ENCODE results near the gene GALNT14.

GALNT14 gene

DNA sequence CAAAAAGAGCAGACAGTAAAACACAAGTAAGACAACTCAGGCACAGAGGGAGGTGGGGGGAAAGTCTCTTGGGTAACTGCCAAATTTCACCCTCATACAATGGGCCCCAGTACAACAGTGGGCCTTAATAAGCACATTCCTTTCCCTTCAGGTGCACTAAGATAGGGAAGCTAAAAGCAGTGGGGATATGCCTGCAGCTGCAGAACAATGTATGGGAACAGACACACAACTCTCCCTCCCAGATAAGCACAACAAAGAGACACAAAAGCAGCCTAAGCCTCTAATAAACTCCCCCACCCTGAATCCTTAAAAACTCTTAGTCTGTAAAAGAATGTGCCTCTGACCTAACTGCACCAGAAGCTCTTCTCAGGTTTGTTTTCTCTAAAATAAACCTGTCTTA lies 24.5 kb downstream of the GALNT14 start:
- no peaks in the 10 kb centered on the region for H3K9me3 Mint-ChIP-seq (ENCODE audit: low read depth)
- H3K4me3 Mint-ChIP-seq = no peak overlapping the region
- no peak overlapping the region for H3K27ac Mint-ChIP-seq
- H3K36me3 Mint-ChIP-seq = no peaks in the 10 kb centered on the region
- no peaks in the 10 kb centered on the region for H3K4me1 Mint-ChIP-seq (ENCODE audit: low read depth)
- peaks cover 9% of the 10 kb centered on the region for H3K27me3 Mint-ChIP-seq

DNA sequence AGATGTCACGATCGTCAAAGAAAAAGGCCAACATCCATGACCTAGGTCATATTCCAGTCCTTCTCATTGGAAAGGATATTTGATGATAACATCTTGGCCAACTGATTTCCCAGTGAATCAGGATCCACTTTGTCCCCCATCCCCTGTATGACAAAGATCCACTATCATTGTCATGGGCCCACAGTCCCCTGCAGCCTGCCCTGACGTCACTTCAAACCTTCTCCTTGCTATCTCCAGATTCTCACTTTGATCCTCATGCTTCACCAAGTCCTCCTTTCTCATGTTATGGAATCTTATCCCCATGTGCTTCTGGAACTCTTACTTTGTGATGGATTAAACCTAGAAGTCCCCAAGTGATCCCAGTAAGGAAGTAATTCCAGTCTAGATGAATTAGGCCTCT lies 25.7 kb downstream of the GALNT14 start:
- Mint-ChIP-seq H3K4me3 (no peak overlapping the region), H3K27ac (no peak overlapping the region), H3K4me1 (ENCODE audit: low read depth) (no peaks in the 10 kb centered on the region), H3K36me3 (no peaks in the 10 kb centered on the region), H3K9me3 (ENCODE audit: low read depth) (no peaks in the 10 kb centered on the region), H3K27me3 (peaks cover 12% of the 10 kb centered on the region)

DNA sequence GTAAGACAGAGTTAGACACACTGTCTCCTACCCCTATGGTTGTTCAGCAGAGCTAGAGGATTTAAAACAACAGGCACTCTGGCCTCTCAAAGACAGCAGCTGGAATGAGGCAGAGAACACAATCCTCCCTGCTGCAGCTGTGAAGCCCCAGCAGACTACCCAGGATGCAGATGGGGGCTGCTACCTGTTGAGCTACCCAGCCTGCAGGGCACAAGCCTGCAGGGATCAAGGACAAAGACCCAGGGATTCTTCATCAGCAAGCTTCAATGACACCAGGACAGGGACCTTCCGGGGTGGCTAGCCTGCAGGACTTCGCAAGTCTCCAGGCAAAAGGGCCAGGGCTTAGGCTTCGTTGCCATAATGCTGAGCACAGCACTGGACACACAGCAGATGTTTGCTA lies 27.2 kb downstream of the GALNT14 start:
- no peak overlapping the region for H3K4me3 Mint-ChIP-seq
- H3K27me3 Mint-ChIP-seq = peaks cover 12% of the 10 kb centered on the region
- no peaks in the 10 kb centered on the region for H3K9me3 Mint-ChIP-seq (ENCODE audit: low read depth)
- no peak overlapping the region for H3K27ac Mint-ChIP-seq
- H3K36me3 Mint-ChIP-seq = no peaks in the 10 kb centered on the region
- H3K4me1 Mint-ChIP-seq (ENCODE audit: low read depth) = no peaks in the 10 kb centered on the region

DNA sequence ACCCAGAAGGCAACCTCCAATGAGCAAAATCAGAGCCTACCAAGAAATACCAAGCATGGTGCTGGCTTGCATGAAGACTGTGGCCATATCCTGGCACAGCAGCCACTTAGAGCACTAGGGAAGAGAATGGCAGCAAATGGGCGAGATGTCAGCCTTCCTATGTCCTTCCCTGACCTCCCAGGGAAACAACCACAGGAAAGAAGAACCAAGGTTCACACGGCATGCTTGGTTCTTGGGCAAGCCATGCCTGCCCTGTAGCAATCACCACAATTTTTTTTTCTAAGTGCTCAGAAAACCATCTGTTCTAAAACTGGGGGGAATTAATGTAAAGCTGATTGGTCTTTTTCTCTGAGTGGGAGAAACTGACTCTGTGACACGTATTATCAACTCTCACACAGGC lies 27.8 kb downstream of the GALNT14 start:
- Mint-ChIP-seq H3K27ac (no peak overlapping the region), H3K9me3 (ENCODE audit: low read depth) (no peaks in the 10 kb centered on the region), H3K27me3 (peaks cover 11% of the 10 kb centered on the region), H3K4me3 (no peak overlapping the region), H3K4me1 (ENCODE audit: low read depth) (no peaks in the 10 kb centered on the region), H3K36me3 (no peaks in the 10 kb centered on the region)

DNA sequence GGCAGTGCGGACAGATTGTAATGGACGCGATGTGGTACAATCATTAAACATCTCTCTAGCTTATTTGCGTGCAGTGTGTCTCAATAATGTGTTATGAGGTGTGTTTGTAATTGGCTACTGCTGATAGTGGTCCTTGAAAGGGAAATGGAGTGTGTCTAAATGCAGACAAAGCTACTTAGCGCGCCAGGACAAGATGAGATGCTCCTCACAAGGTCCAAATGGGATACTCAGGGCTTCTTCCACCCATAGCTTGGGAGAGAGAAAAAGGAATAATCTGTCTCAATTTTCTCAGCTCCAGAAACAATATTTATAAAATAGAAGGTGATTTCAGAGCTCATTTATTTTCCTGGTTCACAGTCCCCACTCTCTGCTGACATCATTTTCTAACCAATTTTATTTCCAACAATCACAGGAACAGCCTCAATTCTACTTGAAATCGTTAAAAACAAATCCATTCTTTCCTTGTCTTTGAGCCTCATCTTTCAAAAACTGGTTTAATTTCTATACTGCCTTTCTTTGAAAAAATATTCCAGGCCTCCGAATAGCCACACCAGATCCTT lies 28.5 kb downstream of the GALNT14 start:
- H3K36me3 Mint-ChIP-seq = no peaks in the 10 kb centered on the region
- no peak overlapping the region for H3K4me3 Mint-ChIP-seq
- H3K27me3 Mint-ChIP-seq = peaks cover 9% of the 10 kb centered on the region
- no peaks in the 10 kb centered on the region for H3K4me1 Mint-ChIP-seq (ENCODE audit: low read depth)
- no peak overlapping the region for H3K27ac Mint-ChIP-seq
- no peaks in the 10 kb centered on the region for H3K9me3 Mint-ChIP-seq (ENCODE audit: low read depth)

DNA sequence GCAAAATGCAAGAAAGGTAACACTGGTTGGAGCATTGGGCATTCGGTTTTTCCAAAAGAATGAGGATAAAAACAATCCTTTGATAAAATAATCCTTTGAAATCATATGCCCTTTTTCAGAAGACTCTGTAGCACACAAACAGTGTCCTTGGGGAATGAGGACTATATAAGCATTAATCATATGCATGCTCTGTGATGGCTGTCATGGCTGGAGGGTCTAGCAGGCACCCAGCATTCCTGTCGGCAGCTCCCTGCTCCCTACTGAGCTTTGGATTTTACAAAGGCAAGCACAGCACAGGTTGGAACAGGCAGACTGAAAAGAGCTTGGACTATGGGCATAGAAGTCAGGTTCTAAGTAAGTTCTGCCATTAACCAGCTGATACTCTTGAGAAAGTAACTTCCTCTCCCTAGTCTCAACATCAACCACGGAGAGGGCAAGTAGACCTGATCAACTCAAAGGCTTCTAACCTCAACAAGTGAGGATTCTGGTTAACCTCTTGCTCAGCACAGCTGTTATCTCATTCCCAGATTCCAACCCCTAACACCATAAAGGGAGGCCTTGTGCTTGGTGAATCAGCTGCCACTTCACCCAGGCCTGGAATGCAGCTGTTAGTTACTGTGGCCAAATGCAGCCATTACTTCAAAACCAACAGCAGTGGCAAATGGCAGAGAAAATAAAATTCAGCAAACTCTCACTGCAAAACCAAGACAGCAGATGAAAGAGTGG lies 29.5 kb downstream of the GALNT14 start:
- no peaks in the 10 kb centered on the region for H3K9me3 Mint-ChIP-seq (ENCODE audit: low read depth)
- no peaks in the 10 kb centered on the region for H3K36me3 Mint-ChIP-seq
- no peak overlapping the region for H3K4me3 Mint-ChIP-seq
- H3K27ac Mint-ChIP-seq = no peak overlapping the region
- no peaks in the 10 kb centered on the region for H3K4me1 Mint-ChIP-seq (ENCODE audit: low read depth)
- peaks cover 13% of the 10 kb centered on the region for H3K27me3 Mint-ChIP-seq

DNA sequence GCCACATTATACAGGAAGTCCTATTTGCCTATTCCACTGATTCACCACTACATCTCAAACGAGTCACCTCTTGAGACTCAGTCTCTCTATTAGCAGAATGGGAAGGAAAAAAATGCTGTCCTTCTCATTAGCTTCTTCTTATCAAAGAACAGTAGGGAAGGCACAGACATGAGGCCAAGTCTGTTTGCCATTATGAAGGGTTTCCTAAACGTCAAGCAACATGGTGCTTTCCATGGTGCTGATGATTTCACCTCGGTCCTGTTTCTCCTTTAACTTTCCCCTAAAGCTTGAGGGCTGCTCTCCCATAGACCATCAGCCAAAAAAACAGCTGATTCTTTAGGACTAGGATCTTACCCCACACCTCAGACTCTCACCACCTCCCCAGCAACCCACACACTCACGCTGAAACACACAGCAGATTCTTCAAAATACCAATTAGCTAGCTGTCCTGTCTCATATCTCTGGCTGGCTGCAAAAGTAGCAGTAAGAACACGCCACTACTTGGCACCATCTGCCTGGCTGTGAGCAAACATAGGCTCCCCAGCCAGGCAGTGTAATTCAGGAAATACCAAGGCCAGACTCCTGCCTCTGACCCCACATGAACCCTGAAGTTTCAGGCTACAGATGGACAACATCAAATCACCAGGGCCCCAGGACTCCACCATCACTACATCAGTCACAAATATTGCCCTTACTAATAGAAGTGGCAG lies 30.5 kb downstream of the GALNT14 start:
- Mint-ChIP-seq H3K4me3 (no peak overlapping the region), H3K9me3 (ENCODE audit: low read depth) (no peaks in the 10 kb centered on the region), H3K27me3 (peaks cover 17% of the 10 kb centered on the region), H3K4me1 (ENCODE audit: low read depth) (no peaks in the 10 kb centered on the region), H3K36me3 (no peaks in the 10 kb centered on the region), H3K27ac (no peak overlapping the region)

DNA sequence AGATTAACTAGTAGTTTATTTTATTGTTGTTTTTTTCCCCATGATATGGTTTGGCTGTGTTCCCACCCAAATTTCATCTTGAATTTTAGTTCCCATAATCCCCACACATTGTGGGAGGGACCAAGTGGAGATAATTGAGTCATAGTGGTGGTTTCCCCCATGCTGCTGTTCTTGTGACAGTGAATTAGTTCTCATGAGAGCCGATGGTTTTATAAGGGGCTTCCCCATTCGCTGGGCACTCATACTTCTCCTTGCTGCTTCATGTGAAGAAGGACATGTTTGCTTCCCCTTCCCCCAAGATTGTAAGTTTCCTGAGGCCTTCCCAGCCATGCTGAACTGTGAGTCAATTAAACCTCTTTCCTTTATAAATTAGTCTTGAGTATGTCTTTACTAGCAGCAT lies 36.5 kb downstream of the GALNT14 start:
- Mint-ChIP-seq H3K36me3 (no peaks in the 10 kb centered on the region), H3K27ac (no peak overlapping the region), H3K4me1 (ENCODE audit: low read depth) (no peaks in the 10 kb centered on the region), H3K9me3 (ENCODE audit: low read depth) (no peaks in the 10 kb centered on the region), H3K27me3 (peaks cover 10% of the 10 kb centered on the region), H3K4me3 (no peak overlapping the region)

DNA sequence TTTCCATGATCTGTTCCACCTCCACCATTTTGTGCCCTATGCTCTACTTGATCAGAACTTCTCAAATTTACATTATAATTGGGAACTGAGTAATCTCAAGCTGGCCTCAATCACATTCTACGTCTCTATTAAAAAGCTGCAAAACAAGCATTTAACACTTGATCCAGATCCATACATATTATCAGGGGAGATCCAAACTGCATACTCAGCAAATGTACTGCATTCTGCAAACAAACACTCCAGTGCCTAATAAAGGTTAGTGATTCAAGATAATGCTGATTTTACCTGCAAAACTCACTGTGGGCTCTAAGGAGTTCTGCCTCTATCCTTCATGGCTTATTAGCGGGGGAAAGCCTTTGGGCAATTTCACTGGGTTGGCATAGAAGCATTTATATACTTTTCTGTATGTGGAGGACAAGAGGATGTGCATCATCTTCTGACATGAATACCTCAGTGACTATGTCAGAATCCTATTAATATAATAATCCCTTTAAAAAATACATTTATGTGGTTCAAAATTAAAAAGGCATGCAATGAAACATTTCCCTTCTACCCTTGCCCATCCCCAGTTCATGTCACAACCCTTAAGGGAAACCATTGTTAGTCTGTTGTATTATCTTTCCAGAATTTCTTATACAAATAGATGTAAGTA lies 40.2 kb downstream of the GALNT14 start:
- Mint-ChIP-seq H3K4me1 (ENCODE audit: low read depth) (no peaks in the 10 kb centered on the region), H3K4me3 (no peak overlapping the region), H3K36me3 (no peaks in the 10 kb centered on the region), H3K9me3 (ENCODE audit: low read depth) (no peaks in the 10 kb centered on the region), H3K27me3 (peaks cover 3% of the 10 kb centered on the region), H3K27ac (no peak overlapping the region)

DNA sequence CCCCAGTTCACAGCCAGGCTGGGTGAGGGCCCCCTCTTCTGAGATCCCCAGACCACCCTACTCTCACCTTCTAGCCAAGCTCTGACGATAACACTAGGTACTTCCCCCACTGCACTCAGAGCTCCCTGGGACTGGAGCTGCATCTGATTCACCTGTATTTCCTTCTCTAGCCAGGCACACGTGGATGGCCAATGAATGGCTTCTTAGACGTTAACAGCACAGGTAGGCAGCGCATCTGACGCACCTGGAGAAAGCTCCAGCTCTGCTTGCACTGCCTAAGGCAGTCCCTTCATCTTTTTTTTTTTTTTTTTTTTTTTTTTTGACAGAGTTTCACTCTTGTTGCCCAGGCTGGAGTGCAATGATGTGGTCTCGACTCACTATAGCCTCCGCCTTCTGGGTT lies 48.1 kb downstream of the GALNT14 start:
- peaks cover 2% of the 10 kb centered on the region for H3K27me3 Mint-ChIP-seq
- no peaks in the 10 kb centered on the region for H3K4me1 Mint-ChIP-seq (ENCODE audit: low read depth)
- H3K27ac Mint-ChIP-seq = no peak overlapping the region
- no peak overlapping the region for H3K4me3 Mint-ChIP-seq
- H3K36me3 Mint-ChIP-seq = no peaks in the 10 kb centered on the region
- no peaks in the 10 kb centered on the region for H3K9me3 Mint-ChIP-seq (ENCODE audit: low read depth)

DNA sequence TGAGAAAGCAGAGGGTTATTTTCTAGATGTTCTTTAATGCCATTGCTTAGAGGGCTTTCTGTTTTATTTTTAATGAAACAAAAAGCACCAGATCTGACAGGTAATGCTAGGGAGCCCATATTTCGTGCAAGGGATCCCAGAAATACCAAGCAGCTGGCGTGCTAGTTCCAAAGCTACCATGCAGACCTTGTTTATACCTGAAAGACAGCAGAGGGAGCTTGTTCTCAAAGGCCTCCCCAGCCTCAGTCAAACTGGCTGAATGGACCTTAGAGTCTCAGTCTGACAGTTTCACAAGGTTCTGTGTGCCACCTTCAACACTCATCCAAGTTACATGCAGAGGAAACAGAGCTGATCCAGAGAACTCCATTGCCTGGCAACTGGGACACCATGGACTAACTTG lies 48.6 kb downstream of the GALNT14 start:
- no peaks in the 10 kb centered on the region for H3K9me3 Mint-ChIP-seq (ENCODE audit: low read depth)
- no peak overlapping the region for H3K27ac Mint-ChIP-seq
- no peaks in the 10 kb centered on the region for H3K36me3 Mint-ChIP-seq
- H3K27me3 Mint-ChIP-seq = peaks cover 2% of the 10 kb centered on the region
- no peak overlapping the region for H3K4me3 Mint-ChIP-seq
- H3K4me1 Mint-ChIP-seq (ENCODE audit: low read depth) = no peaks in the 10 kb centered on the region

DNA sequence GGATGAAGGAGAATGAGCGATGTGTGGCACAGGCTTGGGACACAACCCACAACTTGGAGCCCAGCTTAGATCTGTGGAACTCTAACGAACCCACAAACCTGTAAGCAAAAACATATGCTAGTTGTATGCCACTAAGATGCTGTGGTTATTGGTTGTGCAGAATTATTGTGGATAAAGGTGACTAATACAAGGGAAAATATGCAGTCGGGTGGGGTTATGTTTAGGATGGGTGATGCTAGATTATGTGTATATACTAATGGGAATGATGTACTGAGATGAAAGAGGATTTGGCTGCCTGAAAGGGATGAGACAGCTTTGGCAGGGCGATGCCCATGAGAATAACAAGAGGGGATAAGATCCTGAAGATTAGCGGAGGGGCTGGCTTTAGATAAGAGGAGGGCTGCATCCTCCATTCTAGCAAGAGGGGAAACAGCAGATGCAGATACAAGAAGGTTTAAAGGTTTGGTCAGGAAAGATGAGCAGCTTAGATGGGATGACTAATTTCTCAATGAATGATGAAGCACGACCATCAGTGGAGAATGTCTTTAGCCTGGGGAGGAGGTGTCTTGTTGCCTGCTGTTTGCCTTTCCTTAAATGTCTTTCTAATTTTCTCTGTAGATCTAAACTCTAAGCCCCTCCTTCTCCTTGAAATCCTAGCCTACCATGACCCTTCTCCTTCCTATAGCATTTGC lies 49.6 kb downstream of the GALNT14 start:
- Mint-ChIP-seq H3K9me3 (ENCODE audit: low read depth) (no peaks in the 10 kb centered on the region), H3K36me3 (no peaks in the 10 kb centered on the region), H3K27me3 (no peaks in the 10 kb centered on the region), H3K4me1 (ENCODE audit: low read depth) (no peaks in the 10 kb centered on the region), H3K27ac (no peak overlapping the region), H3K4me3 (no peak overlapping the region)

DNA sequence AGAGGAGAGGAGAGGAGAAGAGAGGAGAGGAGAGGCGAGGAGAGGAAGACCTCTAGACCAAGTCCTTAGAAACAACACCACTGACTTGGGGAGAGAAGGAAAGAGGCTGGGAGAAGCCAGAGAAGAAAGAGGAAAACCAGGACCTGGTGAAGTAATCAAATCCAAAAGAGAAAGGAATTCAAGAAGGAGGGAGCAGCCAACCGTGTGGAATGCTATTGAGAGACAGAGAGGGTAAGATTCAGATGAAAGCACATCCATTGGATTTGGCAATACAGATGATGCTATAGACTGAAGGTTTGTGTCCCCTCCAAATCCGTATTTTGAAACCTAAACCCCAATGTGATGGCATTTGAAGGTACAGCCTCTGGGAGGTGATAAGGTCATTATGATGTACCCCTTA lies 50.7 kb downstream of the GALNT14 start:
- Mint-ChIP-seq H3K4me1 (ENCODE audit: low read depth) (no peaks in the 10 kb centered on the region), H3K4me3 (no peak overlapping the region), H3K27me3 (no peaks in the 10 kb centered on the region), H3K36me3 (no peaks in the 10 kb centered on the region), H3K27ac (no peak overlapping the region), H3K9me3 (ENCODE audit: low read depth) (no peaks in the 10 kb centered on the region)

DNA sequence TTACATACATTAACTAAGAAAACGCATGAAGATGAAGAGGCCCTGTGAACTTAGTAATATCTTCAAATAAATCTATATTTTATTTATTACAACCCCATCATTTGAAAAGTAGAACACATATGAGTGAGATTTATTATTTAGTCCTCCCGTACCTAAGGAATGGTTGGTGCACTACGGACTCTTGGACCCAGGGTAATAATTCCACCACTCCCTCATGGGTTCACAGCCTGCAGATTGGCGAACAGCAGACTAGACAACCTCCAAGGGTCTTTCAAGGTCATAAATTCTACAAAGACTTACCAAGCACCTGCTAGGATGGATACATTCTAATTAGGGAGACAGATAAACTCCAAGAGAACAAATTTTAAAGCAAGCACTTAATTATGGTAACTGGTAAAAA lies 51.6 kb downstream of the GALNT14 start:
- H3K27me3 Mint-ChIP-seq = no peaks in the 10 kb centered on the region
- H3K36me3 Mint-ChIP-seq = no peaks in the 10 kb centered on the region
- no peak overlapping the region for H3K27ac Mint-ChIP-seq
- no peaks in the 10 kb centered on the region for H3K4me1 Mint-ChIP-seq (ENCODE audit: low read depth)
- H3K9me3 Mint-ChIP-seq (ENCODE audit: low read depth) = no peaks in the 10 kb centered on the region
- H3K4me3 Mint-ChIP-seq = no peak overlapping the region
